Fibroblast of mammary gland (primary cell): Measurements from ENCODE around the gene GTF3C4.

Experiments
- DNase-seq: peaks from one replicate; pipeline ENCODE4 v3.0.0-alpha.2; 2010; ENCODE audit warnings: low read depth
- H3K4me3 ChIP-seq: 2 replicates; pipeline ENCODE4 v1.5.1; 2011; ENCODE audit warnings: low read depth, mild to moderate bottlenecking, low read length, moderate library complexity; ENCODE audit not compliant: control insufficient read depth
- CTCF ChIP-seq: conservative IDR thresholded peaks from 2 replicates; pipeline ENCODE4 v1.5.1; 2011; ENCODE audit warnings: low read depth, low read length, inconsistent platforms; ENCODE audit not compliant: control insufficient read depth, insufficient read depth

Gene GTF3C4

GRCh38 chr9:132733260-132733815 is 63.1 kb downstream of the GTF3C4 start:
- DNase-seq = no peak
- H3K4me3 ChIP-seq = no peak overlapping the region
- no peak for TF ChIP-seq CTCF

GRCh38 chr9:132739710-132740310 is 69.5 kb downstream of the GTF3C4 start:
- no peak overlapping the region for H3K4me3 ChIP-seq
- TF ChIP-seq CTCF = no peak

DNA sequence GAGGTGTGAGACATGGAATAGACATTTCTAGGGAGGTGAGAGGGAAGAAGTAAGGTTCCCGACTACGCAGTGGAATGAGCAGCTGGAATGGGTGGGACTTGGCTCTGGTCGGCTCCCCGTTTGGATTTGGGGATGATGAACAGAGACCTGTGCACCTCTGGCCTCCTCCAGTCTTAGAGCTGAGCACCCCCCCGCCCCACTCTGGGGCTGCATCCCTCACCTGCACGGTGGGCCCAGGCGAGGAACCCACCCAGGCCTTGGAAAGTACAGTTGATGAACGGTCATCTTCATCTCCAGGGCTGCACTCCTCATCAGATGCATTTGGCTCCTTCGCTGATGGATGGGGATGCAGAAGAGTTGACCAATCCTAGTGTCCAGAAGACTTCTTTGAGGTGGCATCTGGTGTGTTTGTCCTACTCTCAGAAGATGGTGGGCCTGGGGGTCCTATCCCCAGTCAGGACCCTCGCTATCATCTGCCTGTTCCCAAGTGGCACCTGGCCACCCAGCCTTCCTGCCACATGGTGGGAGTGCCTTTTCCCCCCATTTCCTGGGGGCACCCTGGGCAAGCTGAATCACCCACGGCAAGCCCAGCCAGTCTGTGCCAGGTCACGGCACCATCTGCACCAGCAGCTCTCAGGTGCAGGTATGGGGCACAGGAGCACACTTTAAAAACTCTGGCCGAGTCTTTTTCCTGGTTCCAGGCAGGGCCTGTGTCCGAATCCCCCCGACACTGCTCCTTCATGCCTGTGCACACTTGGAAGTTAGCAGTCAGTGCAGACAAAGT is 70.5 kb downstream of the GTF3C4 start:
- no peak for TF ChIP-seq CTCF

More at GRCh38 chr9:132739710-132740310, 69.5 kb downstream of the GTF3C4 start:
- DNase-seq = no peak

GRCh38 chr9:132742821-132743311 is 72.6 kb downstream of the GTF3C4 start:
- H3K4me3 ChIP-seq = no peak overlapping the region
- no peak for TF ChIP-seq CTCF
- no peak for DNase-seq

More for the DNA sequence above, 70.5 kb downstream of the GTF3C4 start:
- DNase-seq = no peak
- no peak overlapping the region for H3K4me3 ChIP-seq

DNA sequence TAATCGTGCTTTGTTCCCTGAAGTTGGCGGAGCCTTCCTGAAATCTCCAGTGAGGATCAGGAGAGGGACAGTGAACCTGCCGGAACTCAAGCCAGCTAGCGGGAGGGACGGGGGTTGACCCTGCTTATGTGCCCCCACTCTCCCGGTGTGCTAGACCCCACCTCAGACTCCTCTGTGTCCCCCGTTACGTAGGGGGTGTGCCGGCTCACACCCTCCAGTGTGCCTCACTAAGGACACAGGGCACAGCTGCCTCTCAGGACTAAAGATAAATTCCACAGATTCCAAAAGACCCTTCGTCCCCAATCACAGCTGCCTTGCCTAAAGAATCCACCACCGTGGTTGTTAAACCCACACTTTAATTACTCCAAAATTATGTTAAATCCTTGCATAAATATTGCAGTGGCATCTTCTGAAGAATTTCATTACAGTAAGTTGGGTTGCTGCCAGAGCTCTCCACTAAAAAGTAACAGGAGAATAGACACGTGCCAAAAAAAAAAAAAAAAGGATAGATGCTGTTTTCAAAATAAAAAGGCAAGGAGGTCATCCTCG is 73.7 kb downstream of the GTF3C4 start:
- no peak for TF ChIP-seq CTCF
- no peak overlapping the region for H3K4me3 ChIP-seq
- no peak for DNase-seq
